ENCODE results near the gene C2CD5. TPM values are rescaled to one million over a fixed set of nuclear protein-coding genes. Genes with fewer than 3 reads are reported as not detected.

C2CD5 gene
- total RNA-seq, 1 donor from 2014 or later = 47.1 TPM

DNA sequence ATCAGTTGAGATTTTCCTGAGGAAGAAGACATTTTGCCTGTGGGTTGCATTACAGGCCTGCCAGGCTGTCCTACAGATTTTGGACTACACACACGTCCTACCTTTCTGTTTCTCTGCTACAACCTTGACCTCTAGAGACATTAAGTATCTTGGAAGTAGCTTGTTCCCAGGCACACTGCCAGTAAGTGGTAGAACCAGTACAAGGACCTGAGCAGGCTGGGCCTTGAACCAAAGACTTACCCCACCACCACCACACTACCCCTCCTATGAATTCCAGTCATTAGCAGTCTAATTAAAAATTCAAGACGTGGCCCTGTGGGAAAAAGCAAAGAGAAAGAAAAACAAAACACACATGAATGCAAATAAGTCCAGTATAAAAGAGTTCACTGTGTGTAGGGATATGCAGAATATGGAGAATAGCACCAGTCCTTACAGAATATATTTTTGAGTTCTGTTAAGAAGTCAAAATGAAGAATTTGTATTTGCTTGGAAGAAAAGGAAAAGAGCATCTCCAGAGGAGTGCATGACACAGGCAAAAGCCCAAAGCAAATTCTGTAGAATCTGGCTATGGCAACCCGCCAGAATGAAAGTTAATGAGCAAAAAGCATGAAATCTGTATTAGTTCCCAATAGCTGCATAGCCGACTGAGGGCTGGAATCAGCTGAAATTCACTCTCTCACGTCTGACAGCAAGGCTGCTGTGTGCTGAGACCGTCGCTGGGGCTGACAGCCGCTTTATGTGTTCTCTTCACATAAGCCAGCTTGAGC lies 135.5 kb downstream of the C2CD5 start:
- no peak for DNase-seq (ENCODE audit: low read depth, low spot score)
- Mint-ChIP-seq H3K27me3 (ENCODE audit: low read depth) (no peaks in the 10 kb centered on the region), H3K27ac (ENCODE audit: unreplicated experiment) (no peak overlapping the region), H3K36me3 (ENCODE audit: low read depth) (no peaks in the 10 kb centered on the region), H3K9me3 (no peaks in the 10 kb centered on the region), H3K4me1 (no peaks in the 10 kb centered on the region), H3K4me3 (no peak overlapping the region)
- TF ChIP-seq, protein P1, sequence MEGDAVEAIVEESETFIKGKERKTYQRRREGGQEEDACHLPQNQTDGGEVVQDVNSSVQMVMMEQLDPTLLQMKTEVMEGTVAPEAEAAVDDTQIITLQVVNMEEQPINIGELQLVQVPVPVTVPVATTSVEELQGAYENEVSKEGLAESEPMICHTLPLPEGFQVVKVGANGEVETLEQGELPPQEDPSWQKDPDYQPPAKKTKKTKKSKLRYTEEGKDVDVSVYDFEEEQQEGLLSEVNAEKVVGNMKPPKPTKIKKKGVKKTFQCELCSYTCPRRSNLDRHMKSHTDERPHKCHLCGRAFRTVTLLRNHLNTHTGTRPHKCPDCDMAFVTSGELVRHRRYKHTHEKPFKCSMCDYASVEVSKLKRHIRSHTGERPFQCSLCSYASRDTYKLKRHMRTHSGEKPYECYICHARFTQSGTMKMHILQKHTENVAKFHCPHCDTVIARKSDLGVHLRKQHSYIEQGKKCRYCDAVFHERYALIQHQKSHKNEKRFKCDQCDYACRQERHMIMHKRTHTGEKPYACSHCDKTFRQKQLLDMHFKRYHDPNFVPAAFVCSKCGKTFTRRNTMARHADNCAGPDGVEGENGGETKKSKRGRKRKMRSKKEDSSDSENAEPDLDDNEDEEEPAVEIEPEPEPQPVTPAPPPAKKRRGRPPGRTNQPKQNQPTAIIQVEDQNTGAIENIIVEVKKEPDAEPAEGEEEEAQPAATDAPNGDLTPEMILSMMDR (conservative IDR thresholded peaks at IDR 0.05) = no peak

DNA sequence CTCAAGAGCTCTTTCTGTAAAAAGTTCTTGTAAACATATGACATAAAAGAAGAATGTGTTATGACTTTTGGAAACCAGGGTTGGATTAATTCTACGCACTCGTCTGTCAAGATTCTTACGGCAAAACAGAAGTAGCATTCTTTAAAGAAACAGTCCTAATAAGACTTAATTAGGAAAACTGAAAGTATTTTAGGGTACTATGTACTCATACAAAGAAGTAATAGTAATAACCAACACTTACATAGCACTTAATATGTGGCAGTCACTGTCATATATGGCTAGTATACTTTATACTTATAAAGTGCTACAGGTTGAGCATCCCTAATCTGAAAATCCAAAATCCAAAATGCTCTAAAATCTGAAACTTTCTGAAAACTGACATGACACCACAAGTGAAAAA lies 136.9 kb downstream of the C2CD5 start:
- Mint-ChIP-seq H3K36me3 (ENCODE audit: low read depth) (no peaks in the 10 kb centered on the region), H3K4me1 (no peaks in the 10 kb centered on the region), H3K27me3 (ENCODE audit: low read depth) (no peaks in the 10 kb centered on the region), H3K27ac (ENCODE audit: unreplicated experiment) (no peak overlapping the region), H3K4me3 (no peak overlapping the region), H3K9me3 (peaks cover 5% of the 10 kb centered on the region)
- DNase-seq (ENCODE audit: low read depth, low spot score) = no peak
- TF ChIP-seq, protein P1 (conservative IDR thresholded peaks at IDR 0.05) = no peak

DNA sequence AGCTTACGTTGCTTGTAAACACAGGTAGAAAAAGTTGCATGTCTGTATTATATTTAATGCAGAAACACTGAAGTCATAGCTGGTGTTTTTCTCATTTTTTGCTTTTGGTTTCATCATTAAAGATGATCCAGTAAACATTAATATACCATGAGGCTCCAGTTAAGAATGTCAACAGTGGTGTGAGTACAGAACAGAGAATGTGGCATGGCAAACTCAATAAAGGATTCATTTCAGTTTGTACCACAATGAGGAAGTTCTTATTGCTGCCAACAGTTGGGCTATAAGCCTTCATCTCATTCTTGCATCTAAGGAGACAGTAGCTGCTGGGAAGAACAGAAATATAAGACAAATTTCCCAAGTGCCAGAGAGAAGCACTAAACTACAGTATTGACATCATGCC lies 137.7 kb downstream of the C2CD5 start:
- H3K27ac Mint-ChIP-seq (ENCODE audit: unreplicated experiment) = no peak overlapping the region
- no peak overlapping the region for H3K4me3 Mint-ChIP-seq
- no peak for DNase-seq (ENCODE audit: low read depth, low spot score)
- H3K36me3 Mint-ChIP-seq (ENCODE audit: low read depth) = no peaks in the 10 kb centered on the region
- no peaks in the 10 kb centered on the region for H3K4me1 Mint-ChIP-seq
- TF ChIP-seq, protein P1 (conservative IDR thresholded peaks at IDR 0.05) = no peak
- no peaks in the 10 kb centered on the region for H3K27me3 Mint-ChIP-seq (ENCODE audit: low read depth)
- peaks cover 5% of the 10 kb centered on the region for H3K9me3 Mint-ChIP-seq

DNA sequence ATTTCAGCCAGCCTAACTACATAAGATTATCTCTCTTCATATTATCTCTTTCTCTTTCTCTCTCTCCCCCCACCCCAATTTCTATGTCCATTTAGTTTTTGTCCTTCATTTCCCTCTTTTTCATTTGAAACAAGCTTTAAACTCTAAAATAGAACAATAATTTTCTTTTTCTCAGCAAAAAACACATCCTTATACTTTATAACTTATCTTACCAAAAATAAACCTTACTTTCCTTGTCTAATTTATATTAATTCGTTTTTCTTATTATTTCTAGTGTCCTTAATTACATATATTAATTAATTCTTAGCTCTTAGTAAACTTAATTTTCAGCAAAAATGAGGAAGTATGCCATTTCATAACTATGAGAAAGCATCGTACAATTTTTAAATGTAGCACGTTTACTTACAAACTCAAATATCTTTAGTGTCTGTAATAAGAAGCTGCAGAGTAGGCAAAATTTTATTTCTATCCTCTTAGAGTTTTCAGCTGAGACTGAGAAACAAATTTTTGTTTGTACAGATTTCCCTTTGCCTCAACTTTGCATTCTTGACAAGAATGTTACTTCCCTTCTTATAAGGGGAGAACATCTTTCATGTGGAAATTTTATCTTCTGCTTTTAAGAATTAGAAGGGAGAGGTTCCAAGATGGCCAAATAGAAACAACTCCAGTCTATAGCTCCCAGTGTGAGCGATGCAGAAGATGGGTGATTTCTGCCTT lies 144.7 kb downstream of the C2CD5 start:
- no peaks in the 10 kb centered on the region for H3K4me1 Mint-ChIP-seq
- DNase-seq (ENCODE audit: low read depth, low spot score) = no peak
- H3K27me3 Mint-ChIP-seq (ENCODE audit: low read depth) = no peaks in the 10 kb centered on the region
- TF ChIP-seq, protein P1 (conservative IDR thresholded peaks at IDR 0.05) = no peak
- H3K27ac Mint-ChIP-seq (ENCODE audit: unreplicated experiment) = no peak overlapping the region
- H3K4me3 Mint-ChIP-seq = no peak overlapping the region
- peaks cover 8% of the 10 kb centered on the region for H3K9me3 Mint-ChIP-seq
- peaks cover 5% of the 10 kb centered on the region for H3K36me3 Mint-ChIP-seq (ENCODE audit: low read depth)

Other genes starting within 250 kb of the C2CD5 start
- 62.7 and 64.7 TPM in 2 replicates for gene ST8SIA1, start 209.8 kb downstream of the C2CD5 start, total RNA-seq
- 105 and 117 TPM in 2 replicates for gene ETNK1, start 80.6 kb upstream of the C2CD5 start, total RNA-seq

Data from neural crest cell (in vitro differentiated cells).